ENCODE data around the gene BTLA. TPM values are rescaled to one million over a fixed set of nuclear protein-coding genes. Genes with fewer than 3 reads are reported as not detected.

Gene BTLA
- total RNA-seq, 6 experiments from 2014 or later: not detected

- Mint-ChIP-seq H3K4me1 (ENCODE audit: low read depth) (peaks cover 5% of the 10 kb centered on the region; the same call in 1 of the 2 replicates), H3K9me3 (no peaks in the 10 kb centered on the region), H3K27me3 (ENCODE audit: insufficient read depth) (peaks cover 4% of the 10 kb centered on the region), H3K4me3 (no peak overlapping the region), H3K27ac (no peak overlapping the region), H3K36me3 (ENCODE audit: low read depth) (no peaks in the 10 kb centered on the region)
- TF ChIP-seq CTCF (IDR thresholded peaks at IDR 0.05): no peak
- DNase-seq: no peak
These were observed 38.6 kb downstream of the BTLA start for GRCh38 chr3:112460519-112461195.

- H3K4me1 Mint-ChIP-seq (ENCODE audit: low read depth): peaks cover 5% of the 10 kb centered on the region; the same call in 1 of the 2 replicates
- peaks cover 7% of the 10 kb centered on the region for H3K27me3 Mint-ChIP-seq (ENCODE audit: insufficient read depth)
- H3K4me3 Mint-ChIP-seq: no peak overlapping the region
- no peak for TF ChIP-seq CTCF (IDR thresholded peaks at IDR 0.05)
- no peaks in the 10 kb centered on the region for H3K36me3 Mint-ChIP-seq (ENCODE audit: low read depth)
- H3K9me3 Mint-ChIP-seq: no peaks in the 10 kb centered on the region
- DNase-seq: no peak
- H3K27ac Mint-ChIP-seq: no peak overlapping the region
These were observed 39.5 kb downstream of the BTLA start for GRCh38 chr3:112459750-112460149.

GRCh38 chr3:112456147-112456546 lies 43.1 kb downstream of the BTLA start:
- no peak for TF ChIP-seq CTCF (IDR thresholded peaks at IDR 0.05)
- Mint-ChIP-seq H3K27me3 (ENCODE audit: insufficient read depth) (peaks cover 15% of the 10 kb centered on the region), H3K9me3 (no peaks in the 10 kb centered on the region), H3K27ac (no peak overlapping the region), H3K4me1 (ENCODE audit: low read depth) (no peaks in the 10 kb centered on the region), H3K4me3 (no peak overlapping the region), H3K36me3 (ENCODE audit: low read depth) (no peaks in the 10 kb centered on the region)
- no peak for DNase-seq

GRCh38 chr3:112448939-112449338 lies 50.3 kb downstream of the BTLA start:
- Mint-ChIP-seq H3K27ac (no peak overlapping the region), H3K9me3 (no peaks in the 10 kb centered on the region), H3K4me3 (no peak overlapping the region), H3K36me3 (ENCODE audit: low read depth) (no peaks in the 10 kb centered on the region), H3K4me1 (ENCODE audit: low read depth) (no peaks in the 10 kb centered on the region), H3K27me3 (ENCODE audit: insufficient read depth) (peaks cover 5% of the 10 kb centered on the region; the same call in 1 of the 2 replicates)
- no peak for TF ChIP-seq CTCF (IDR thresholded peaks at IDR 0.05)
- no peak for DNase-seq

DNA sequence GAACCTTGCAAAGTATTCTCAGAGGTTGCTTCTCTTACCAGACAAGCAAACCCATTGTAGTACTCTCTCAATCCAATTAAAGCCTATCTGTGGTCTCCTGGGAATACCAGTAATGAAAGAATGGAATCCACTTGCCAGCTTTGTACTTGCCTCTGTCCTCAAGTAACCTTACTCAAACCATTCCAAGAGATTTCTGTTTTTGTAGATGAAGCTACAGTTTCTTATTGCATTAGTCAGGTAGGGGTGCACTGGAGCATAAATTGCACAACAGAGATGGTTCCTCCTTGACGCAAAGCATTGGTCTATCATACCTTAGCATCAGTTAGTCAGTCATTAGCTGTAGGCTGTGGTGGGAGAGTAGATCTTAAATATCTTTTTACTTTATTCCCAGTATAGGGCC lies 52.9 kb downstream of the BTLA start:
- 0 out of 2 replicates have a peak, but pooled peaks cover 2% of the 10 kb centered on the region for H3K27me3 Mint-ChIP-seq (ENCODE audit: insufficient read depth)
- no peak overlapping the region for H3K27ac Mint-ChIP-seq
- H3K9me3 Mint-ChIP-seq: no peaks in the 10 kb centered on the region
- DNase-seq: peak; percentile 5
- H3K4me1 Mint-ChIP-seq (ENCODE audit: low read depth): no peaks in the 10 kb centered on the region
- no peaks in the 10 kb centered on the region for H3K36me3 Mint-ChIP-seq (ENCODE audit: low read depth)
- no peak overlapping the region for H3K4me3 Mint-ChIP-seq
- TF ChIP-seq CTCF (IDR thresholded peaks at IDR 0.05): no peak

All from HFFc6 (cell line).